GM12875 (cell line): ENCODE measurements around the gene MRPL20.

Experiments
- H3K4me3 ChIP-seq: one replicate; pipeline ENCODE4 v1.5.1; 2011; ENCODE audit warnings: low read depth, low read length, control low read depth
- CTCF ChIP-seq: IDR thresholded peaks from 2 replicates; pipeline ENCODE4 v1.5.1; 2011; ENCODE audit warnings: low read depth, mild to moderate bottlenecking, control low read depth, inconsistent platforms, low read length, moderate library complexity, borderline replicate concordance; ENCODE audit not compliant: insufficient read depth

Gene MRPL20

GRCh38 chr1:1357871-1358432, 49.1 kb downstream of the MRPL20 start:
- H3K4me3 ChIP-seq = no peak overlapping the region
- TF ChIP-seq CTCF = no peak

GRCh38 chr1:1356796-1357401, 50.2 kb downstream of the MRPL20 start:
- H3K4me3 ChIP-seq = no peak overlapping the region

GRCh38 chr1:1356166-1356795, 50.8 kb downstream of the MRPL20 start:
- no peak overlapping the region for H3K4me3 ChIP-seq

More at GRCh38 chr1:1356796-1357401, 50.2 kb downstream of the MRPL20 start:
- TF ChIP-seq CTCF = no peak

GRCh38 chr1:1355416-1355815, 51.7 kb downstream of the MRPL20 start:
- no peak overlapping the region for H3K4me3 ChIP-seq

More at GRCh38 chr1:1356166-1356795, 50.8 kb downstream of the MRPL20 start:
- TF ChIP-seq CTCF = no peak

GRCh38 chr1:1354271-1355247, 52.5 kb downstream of the MRPL20 start:
- no peak for TF ChIP-seq CTCF
- H3K4me3 ChIP-seq = no peak overlapping the region

More at GRCh38 chr1:1355416-1355815, 51.7 kb downstream of the MRPL20 start:
- TF ChIP-seq CTCF = no peak

- H3K4me3 ChIP-seq = no peak overlapping the region
- no peak for TF ChIP-seq CTCF
Measured at GRCh38 chr1:1353389-1354151, 53.5 kb downstream of the MRPL20 start.
